Measurements from ENCODE around the gene PISD.

DNA sequence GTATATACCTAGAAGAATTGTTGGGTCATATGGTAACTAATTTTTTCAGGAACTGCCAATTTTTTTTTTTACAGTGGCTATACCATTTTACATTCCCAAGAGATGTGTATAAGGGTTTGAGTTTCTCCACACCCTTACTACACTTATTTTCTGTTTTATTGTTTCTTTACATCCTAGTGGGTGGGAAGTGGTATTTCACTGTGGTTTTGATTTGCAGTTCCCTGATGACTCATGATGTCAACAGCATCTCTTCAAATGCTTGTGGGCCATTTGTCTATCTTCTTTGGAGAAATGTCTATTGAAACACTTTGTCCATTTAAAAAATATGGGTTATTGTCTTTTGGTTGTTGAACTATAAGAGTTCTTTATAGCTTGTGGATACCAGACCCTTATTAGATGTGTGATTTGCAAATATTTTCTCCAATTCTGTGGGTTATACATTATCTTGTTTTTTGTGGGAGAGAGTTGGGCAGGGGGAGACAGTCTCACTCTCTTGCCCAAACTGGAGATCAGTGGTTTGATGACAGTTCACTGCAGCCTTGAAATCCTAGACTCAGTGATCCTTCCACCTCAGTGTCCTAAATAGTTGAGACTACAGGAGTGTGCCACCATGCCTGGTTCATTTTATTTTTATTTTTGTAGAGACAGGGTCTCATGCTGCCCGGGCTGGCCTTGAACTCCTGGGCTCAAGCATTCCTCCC lies 30.3 kb upstream of the PISD start:
- TF ChIP-seq, protein P1, sequence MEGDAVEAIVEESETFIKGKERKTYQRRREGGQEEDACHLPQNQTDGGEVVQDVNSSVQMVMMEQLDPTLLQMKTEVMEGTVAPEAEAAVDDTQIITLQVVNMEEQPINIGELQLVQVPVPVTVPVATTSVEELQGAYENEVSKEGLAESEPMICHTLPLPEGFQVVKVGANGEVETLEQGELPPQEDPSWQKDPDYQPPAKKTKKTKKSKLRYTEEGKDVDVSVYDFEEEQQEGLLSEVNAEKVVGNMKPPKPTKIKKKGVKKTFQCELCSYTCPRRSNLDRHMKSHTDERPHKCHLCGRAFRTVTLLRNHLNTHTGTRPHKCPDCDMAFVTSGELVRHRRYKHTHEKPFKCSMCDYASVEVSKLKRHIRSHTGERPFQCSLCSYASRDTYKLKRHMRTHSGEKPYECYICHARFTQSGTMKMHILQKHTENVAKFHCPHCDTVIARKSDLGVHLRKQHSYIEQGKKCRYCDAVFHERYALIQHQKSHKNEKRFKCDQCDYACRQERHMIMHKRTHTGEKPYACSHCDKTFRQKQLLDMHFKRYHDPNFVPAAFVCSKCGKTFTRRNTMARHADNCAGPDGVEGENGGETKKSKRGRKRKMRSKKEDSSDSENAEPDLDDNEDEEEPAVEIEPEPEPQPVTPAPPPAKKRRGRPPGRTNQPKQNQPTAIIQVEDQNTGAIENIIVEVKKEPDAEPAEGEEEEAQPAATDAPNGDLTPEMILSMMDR (conservative IDR thresholded peaks at IDR 0.05; ENCODE audit: low read length): no peak
- TF ChIP-seq EZH2phosphoT487 (IDR thresholded peaks at IDR 0.05; ENCODE audit: borderline replicate concordance, low read depth, low read length): no peak
